Transverse colon (tissue), 4 donors: ENCODE data around the gene OVAAL. TPM values are rescaled to one million over a fixed set of nuclear protein-coding genes. Genes with fewer than 3 reads are reported as not detected.

Source experiments
- DNase-seq: peaks from one replicate; pipeline ENCODE4 v3.0.0-alpha.2; 2019
- H3K27ac ChIP-seq, 4 donors: fragments of 200-600 bp; sonication (generic); 2 replicates each; pipeline ENCODE4 v1.5.1; 2016 to 2018; ENCODE audit warnings: inconsistent platforms in 4 of 4
- H3K27me3 ChIP-seq: fragments of 200-600 bp; sonication (generic); 2 replicates; pipeline ENCODE4 v1.5.1; 2017; ENCODE audit warnings: inconsistent platforms
- H3K36me3 ChIP-seq, 4 donors: fragments of 200-600 bp; sonication (generic); 2 replicates each; pipeline ENCODE4 v1.5.1; 2017 to 2019; ENCODE audit warnings: inconsistent platforms in 4 of 4
- H3K4me1 ChIP-seq, 4 donors: fragments of 200-600 bp; sonication (generic); 2 replicates each; pipeline ENCODE4 v1.5.1; 2017 to 2020; ENCODE audit warnings: inconsistent platforms in 4 of 4
- H3K4me3 ChIP-seq, 4 donors: fragments of 200-600 bp; sonication (generic); 1 replicate in 1 of 4; 2 replicates in 3 of 4; pipeline versions ENCODE4 v1.5.1 to v1.6.1; 2017 to 2019; ENCODE audit warnings: inconsistent platforms in 4 of 4
- H3K9me3 ChIP-seq, 2 donors: fragments of 200-600 bp; sonication (generic); 2 replicates each; pipeline ENCODE4 v1.5.1; 2017 to 2019; ENCODE audit warnings: inconsistent platforms in 2 of 2
- EP300 ChIP-seq: sonication (generic); formaldehyde crosslinking; IDR thresholded peaks from one replicate; pipeline ENCODE4 v1.6.1; 2017; ENCODE audit warnings: antibody characterized with exemption, low read depth
- POLR2A ChIP-seq: fragments of 450-650 bp; IDR thresholded peaks from one replicate; pipeline ENCODE4 v1.6.1; 2016; ENCODE audit warnings: antibody characterized with exemption, mild to moderate bottlenecking, moderate library complexity
- POLR2AphosphoS5 ChIP-seq, 3 donors: sonication (generic); formaldehyde crosslinking; IDR thresholded peaks; one replicate each; pipeline ENCODE4 v1.6.1; 2016; ENCODE audit warnings: antibody characterized with exemption in 3 of 3
- WGBS, 2 donors: methylation state at CpG; one replicate each; pipeline ENCODE4 v1.1.5; 2018; ENCODE audit warnings: low coverage in 1 of 2; 5-methylcytosine and 5-hydroxymethylcytosine counted together
- in situ Hi-C, 4 donors: fragments of 200-750 bp; cut with MboI; loops; one replicate each; pipeline versions ENCODE4 v1.15.0 to v1.15.1; 2017; ENCODE audit warnings: low sequenced_read_pairs in 3 of 4, low pct_ligation_motif_present in 1 of 4, low pct_unique_long_range_greater_than_20kb in 1 of 4
- intact Hi-C: fragments of 100-400 bp; cut with DNase I; formaldehyde crosslinking; loops from one replicate; pipeline ENCODE4 v1.15.1; 2023; ENCODE audit warnings: low total_unique reads
- total RNA-seq, 4 donors: library from RNA; depleted of rRNA; stranded (reverse); fragments of >200 nt; gene quantifications; one replicate each; pipeline ENCODE4 v1.1.0, GENCODE V29; 2016
- TF ChIP-seq, protein P1 (sequence below), 5 experiments: fragments of 200-600 bp in 3 of 5; fragments of 450-650 bp in 2 of 5; sonication (generic) in 3 of 5; IDR thresholded peaks; 1 replicate in 2 of 5; 2 replicates in 3 of 5; pipeline ENCODE4 v1.5.1; 2016 to 2017; ENCODE audit warnings: antibody characterized with exemption in 5 of 5, inconsistent platforms in 3 of 5, mild to moderate bottlenecking in 2 of 5, moderate library complexity in 1 of 5

OVAAL gene
- total RNA-seq, 4 donors from 2014 or later: 0.41 TPM; not detected in 3

DNA sequence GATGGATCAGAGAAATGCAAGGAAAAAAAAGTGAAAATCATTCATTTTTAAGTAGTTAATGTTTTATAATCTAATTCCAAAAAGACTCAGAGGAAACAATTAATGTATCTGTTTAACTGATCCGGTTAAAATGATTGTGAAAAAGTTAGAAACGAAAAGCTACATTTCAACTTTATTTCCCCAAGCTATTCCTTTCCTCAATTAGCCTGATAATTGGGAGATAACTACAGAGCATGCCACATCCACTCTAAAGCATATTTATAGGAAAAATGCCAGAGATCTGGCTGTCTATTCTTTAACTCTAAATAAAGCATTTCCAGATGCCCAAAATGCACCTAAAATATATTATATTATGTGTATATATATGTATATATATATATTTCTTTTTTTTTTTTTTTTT lies 37.2 kb downstream of the OVAAL start:
- no peak for TF ChIP-seq POLR2AphosphoS5 (IDR thresholded peaks at IDR 0.05)
- TF ChIP-seq, protein P1, sequence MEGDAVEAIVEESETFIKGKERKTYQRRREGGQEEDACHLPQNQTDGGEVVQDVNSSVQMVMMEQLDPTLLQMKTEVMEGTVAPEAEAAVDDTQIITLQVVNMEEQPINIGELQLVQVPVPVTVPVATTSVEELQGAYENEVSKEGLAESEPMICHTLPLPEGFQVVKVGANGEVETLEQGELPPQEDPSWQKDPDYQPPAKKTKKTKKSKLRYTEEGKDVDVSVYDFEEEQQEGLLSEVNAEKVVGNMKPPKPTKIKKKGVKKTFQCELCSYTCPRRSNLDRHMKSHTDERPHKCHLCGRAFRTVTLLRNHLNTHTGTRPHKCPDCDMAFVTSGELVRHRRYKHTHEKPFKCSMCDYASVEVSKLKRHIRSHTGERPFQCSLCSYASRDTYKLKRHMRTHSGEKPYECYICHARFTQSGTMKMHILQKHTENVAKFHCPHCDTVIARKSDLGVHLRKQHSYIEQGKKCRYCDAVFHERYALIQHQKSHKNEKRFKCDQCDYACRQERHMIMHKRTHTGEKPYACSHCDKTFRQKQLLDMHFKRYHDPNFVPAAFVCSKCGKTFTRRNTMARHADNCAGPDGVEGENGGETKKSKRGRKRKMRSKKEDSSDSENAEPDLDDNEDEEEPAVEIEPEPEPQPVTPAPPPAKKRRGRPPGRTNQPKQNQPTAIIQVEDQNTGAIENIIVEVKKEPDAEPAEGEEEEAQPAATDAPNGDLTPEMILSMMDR (IDR thresholded peaks at IDR 0.05): no peak
- TF ChIP-seq EP300: no peak
- no peak for TF ChIP-seq POLR2A
- Histone ChIP-seq H3K27me3 (no peaks in the 10 kb centered on the region), H3K4me3 (no peak overlapping the region), H3K9me3 (no peaks in the 10 kb centered on the region), H3K27ac (no peak overlapping the region), H3K36me3 (no peaks in the 10 kb centered on the region), H3K4me1 (peaks cover 0 to 14% (median 0%) of the 10 kb centered on the region in 4 donors)
- 81 to 86% methylated on average over 2 of the region's 2 CpGs for WGBS, 2 donors
- DNase-seq: no peak
- intact Hi-C loops (no loop called here), in situ Hi-C loops (no loop called here)

DNA sequence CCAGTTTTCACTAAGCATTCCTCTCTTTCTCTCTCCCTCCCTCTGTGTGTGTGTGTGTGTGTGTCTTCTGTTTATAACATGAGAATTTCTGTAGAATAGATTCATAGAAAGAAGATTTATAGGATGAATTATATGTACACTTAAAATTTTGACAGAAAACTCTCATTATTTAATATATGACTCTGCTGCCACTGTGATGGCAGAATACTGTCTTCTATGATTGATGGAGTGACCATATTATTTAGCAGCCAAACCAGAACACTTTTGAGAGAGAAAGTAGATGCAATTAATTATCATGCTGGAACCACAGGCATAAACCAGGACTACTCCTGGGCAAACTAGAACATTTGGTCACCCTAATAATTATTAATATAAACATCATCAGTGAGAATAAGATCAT lies 38.8 kb downstream of the OVAAL start:
- no peaks in the 10 kb centered on the region for H3K36me3 ChIP-seq
- in situ Hi-C loops (no loop called here), intact Hi-C loops (no loop called here)
- H3K27ac ChIP-seq: no peak overlapping the region
- no peak for DNase-seq
- TF ChIP-seq POLR2AphosphoS5 (IDR thresholded peaks at IDR 0.05) (no peak), POLR2A (no peak), EP300 (no peak)
- TF ChIP-seq, protein P1 (IDR thresholded peaks at IDR 0.05): no peak
- no peak overlapping the region for H3K4me3 ChIP-seq
- peaks cover 0 to 14% (median 0%) of the 10 kb centered on the region in 4 donors for H3K4me1 ChIP-seq
- no peaks in the 10 kb centered on the region for H3K9me3 ChIP-seq
- no peaks in the 10 kb centered on the region for H3K27me3 ChIP-seq

DNA sequence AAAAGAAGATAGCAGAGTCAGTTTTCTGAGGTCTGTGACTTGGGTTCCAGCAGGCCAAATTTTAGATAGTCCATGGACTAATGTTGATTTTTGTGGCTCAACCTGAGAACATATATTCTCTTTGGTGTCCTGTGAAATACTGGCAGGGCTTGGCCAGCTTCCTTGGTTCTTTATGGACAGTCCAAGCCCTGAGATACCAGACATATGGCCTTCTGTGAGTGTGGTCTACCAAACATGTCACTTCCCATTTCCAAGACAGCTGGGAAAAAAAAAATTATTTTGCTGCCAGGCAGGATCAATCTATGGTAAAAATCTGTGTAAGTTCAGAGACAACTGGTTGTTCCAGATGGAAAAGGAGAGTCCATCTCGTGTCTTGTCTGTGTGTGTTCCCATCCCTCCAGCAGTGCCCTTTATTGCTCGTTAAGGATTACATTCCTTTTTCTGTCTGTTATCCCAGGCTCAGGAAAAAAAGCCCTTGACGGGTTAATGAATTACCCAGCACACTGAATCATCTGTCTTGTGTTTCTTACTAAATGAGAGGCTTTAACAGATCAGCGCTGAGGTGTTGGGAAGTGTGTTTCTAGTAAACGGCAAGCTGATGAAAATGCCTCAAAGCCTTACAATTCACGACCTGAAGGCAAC lies 39.7 kb downstream of the OVAAL start:
- Histone ChIP-seq H3K9me3 (no peaks in the 10 kb centered on the region), H3K36me3 (no peaks in the 10 kb centered on the region), H3K27ac (peak overlapping the region in 3 of 4 donors; percentile 3 to 51 (median 22)), H3K4me3 (no peak overlapping the region), H3K4me1 (peaks cover 0 to 14% (median 0%) of the 10 kb centered on the region in 4 donors), H3K27me3 (no peaks in the 10 kb centered on the region)
- DNase-seq: peak; percentile 13
- 25 to 41% methylated on average over 4 to 6 of the region's 6 CpGs for WGBS, 2 donors
- in situ Hi-C loops: no loop called here
- intact Hi-C loops: no loop called here
- TF ChIP-seq, protein P1 (IDR thresholded peaks at IDR 0.05): no peak
- no peak for TF ChIP-seq POLR2AphosphoS5 (IDR thresholded peaks at IDR 0.05)
- no peak for TF ChIP-seq EP300
- no peak for TF ChIP-seq POLR2A

DNA sequence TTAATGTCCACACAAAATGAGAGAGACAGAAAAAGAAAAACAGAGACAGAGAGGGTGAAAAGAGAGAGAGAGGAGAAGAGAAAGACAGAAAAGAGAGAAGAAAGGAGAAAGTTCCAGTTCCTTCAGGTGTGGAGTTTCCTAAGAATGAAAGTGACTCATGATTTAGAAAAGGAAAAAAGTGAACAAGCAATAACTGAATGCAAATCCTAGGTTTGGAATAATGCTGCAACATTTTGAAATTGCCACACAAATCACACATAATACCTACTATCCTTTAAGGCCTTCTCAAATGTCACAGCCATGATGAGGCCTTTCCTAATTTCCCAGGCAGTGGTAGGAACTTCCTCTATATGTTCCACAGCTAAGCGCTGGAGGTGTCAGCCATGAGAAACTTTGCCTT lies 41.6 kb downstream of the OVAAL start:
- no peaks in the 10 kb centered on the region for H3K9me3 ChIP-seq
- 100% methylated on average over 1 of the region's 1 CpG for WGBS, 2 donors

More for the DNA sequence above, 41.6 kb downstream of the OVAAL start:
- H3K27me3 ChIP-seq: no peaks in the 10 kb centered on the region
- H3K27ac ChIP-seq: no peak overlapping the region
- H3K4me3 ChIP-seq: no peak overlapping the region
- intact Hi-C loops (no loop called here), in situ Hi-C loops (no loop called here)
- no peaks in the 10 kb centered on the region for H3K36me3 ChIP-seq
- H3K4me1 ChIP-seq: peaks cover 0 to 14% (median 0%) of the 10 kb centered on the region in 4 donors
- no peak for TF ChIP-seq EP300
- TF ChIP-seq, protein P1 (IDR thresholded peaks at IDR 0.05): no peak
- TF ChIP-seq POLR2AphosphoS5 (IDR thresholded peaks at IDR 0.05): no peak
- TF ChIP-seq POLR2A: no peak
- no peak for DNase-seq
